ENCODE measurements around the gene PTPRG.

GRCh38 chr3:61974662-61975061 is 413.3 kb downstream of the PTPRG start:
- TF ChIP-seq POLR2A (IDR thresholded peaks at IDR 0.05): no peak
- TF ChIP-seq CTCF (IDR thresholded peaks at IDR 0.05): no peak
